Measurements from ENCODE around the gene ADAM8.

DNA sequence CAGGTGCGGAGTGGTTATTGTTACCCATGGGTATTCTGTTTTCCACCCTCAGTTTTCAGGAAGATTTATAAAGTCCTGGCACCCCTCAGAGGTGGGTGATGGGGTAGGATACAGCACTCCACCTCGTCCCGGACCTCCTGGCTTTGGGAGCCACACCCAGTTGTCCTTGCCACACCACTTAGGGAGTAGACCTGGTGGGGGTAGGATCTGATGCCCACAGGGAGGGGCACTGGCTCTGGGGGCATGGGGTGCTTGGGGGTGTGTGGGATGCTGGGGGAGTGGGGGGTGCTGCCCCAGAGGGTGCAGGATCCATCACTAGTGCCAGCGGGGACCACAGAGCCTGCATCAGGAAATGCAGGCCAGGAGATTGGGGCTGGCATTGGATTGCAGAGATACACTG, 36.5 kb upstream of the ADAM8 start:
- TF ChIP-seq, protein P1, sequence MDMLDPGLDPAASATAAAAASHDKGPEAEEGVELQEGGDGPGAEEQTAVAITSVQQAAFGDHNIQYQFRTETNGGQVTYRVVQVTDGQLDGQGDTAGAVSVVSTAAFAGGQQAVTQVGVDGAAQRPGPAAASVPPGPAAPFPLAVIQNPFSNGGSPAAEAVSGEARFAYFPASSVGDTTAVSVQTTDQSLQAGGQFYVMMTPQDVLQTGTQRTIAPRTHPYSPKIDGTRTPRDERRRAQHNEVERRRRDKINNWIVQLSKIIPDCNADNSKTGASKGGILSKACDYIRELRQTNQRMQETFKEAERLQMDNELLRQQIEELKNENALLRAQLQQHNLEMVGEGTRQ (IDR thresholded peaks at IDR 0.05; ENCODE audit: low read length) = no peak
- TF ChIP-seq, protein P2, sequence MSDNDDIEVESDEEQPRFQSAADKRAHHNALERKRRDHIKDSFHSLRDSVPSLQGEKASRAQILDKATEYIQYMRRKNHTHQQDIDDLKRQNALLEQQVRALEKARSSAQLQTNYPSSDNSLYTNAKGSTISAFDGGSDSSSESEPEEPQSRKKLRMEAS (IDR thresholded peaks at IDR 0.05) = no peak
- TF ChIP-seq CBX5 (IDR thresholded peaks at IDR 0.05; ENCODE audit: low read depth, low read length) (no peak), EZH2 (IDR thresholded peaks at IDR 0.05; ENCODE audit: low read depth, low read length, severe bottlenecking) (no peak), PHF8 (conservative IDR thresholded peaks at IDR 0.05; ENCODE audit: low read depth, low read length) (no peak), POLR2A (IDR thresholded peaks at IDR 0.05; ENCODE audit: control extremely low read depth in 1 of 2, low read depth in 2 of 2, low read length in 2 of 2) (no peak), CREB1 (IDR thresholded peaks at IDR 0.05) (no peak), BCL11A (IDR thresholded peaks at IDR 0.05; ENCODE audit: low read depth in 2 of 2, low read length in 2 of 2) (no peak)
- TF ChIP-seq, protein P3, sequence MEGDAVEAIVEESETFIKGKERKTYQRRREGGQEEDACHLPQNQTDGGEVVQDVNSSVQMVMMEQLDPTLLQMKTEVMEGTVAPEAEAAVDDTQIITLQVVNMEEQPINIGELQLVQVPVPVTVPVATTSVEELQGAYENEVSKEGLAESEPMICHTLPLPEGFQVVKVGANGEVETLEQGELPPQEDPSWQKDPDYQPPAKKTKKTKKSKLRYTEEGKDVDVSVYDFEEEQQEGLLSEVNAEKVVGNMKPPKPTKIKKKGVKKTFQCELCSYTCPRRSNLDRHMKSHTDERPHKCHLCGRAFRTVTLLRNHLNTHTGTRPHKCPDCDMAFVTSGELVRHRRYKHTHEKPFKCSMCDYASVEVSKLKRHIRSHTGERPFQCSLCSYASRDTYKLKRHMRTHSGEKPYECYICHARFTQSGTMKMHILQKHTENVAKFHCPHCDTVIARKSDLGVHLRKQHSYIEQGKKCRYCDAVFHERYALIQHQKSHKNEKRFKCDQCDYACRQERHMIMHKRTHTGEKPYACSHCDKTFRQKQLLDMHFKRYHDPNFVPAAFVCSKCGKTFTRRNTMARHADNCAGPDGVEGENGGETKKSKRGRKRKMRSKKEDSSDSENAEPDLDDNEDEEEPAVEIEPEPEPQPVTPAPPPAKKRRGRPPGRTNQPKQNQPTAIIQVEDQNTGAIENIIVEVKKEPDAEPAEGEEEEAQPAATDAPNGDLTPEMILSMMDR (IDR thresholded peaks at IDR 0.05; ENCODE audit: control extremely low read depth in 1 of 3, insufficient read depth in 1 of 3, low read depth in 1 of 3, low read length in 3 of 3) = no peak
